GM18861 (cell line): Measurements from ENCODE around the gene HCK.
"Not testable (repeated sequence)": the region's sequence is repeated elsewhere in the genome, so short reads cannot be mapped to it uniquely, and the experiment has no call there.

Experiments used
- ATAC-seq: cut with Tn5 transposase; IDR thresholded peaks from one replicate; pipeline ENCODE4 v1.9.1; 2021; ENCODE audit not compliant: unreplicated experiment

Gene HCK

DNA sequence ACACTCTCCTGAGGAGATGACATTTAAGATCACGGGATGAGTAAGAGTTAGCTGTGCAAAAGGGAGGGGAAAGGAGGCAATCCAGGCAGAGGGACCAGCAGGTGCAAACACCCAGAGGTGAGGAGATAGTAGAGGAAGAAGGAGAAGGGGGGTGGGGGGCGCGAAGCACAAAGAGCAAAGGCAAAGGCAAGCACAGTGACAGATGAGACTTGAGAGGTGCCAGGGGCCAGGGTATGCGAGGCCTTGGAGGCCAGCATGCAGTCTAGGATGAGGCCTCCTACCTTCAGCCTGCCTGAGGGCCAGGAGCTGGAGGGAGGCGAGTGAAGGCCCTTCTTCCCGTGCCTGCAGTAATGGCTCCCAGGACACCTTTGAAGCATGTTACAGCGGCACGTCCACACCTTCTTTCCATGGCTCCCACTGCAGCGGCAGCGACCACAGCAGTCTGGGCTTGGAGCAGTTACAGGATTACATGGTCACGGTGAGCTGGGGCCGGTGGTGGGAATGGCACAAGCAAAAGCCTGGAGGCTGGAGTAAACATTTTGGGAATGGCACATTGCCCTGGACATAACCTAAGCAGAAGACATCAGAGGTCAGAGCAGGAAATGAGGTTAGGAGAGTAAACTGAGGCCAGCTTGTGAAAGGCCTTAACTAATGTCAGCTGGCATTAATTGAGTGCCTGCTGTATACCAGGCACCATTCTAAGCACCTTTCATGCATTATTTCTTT lies 23.2 kb upstream of the HCK start:
- no peak for ATAC-seq

DNA sequence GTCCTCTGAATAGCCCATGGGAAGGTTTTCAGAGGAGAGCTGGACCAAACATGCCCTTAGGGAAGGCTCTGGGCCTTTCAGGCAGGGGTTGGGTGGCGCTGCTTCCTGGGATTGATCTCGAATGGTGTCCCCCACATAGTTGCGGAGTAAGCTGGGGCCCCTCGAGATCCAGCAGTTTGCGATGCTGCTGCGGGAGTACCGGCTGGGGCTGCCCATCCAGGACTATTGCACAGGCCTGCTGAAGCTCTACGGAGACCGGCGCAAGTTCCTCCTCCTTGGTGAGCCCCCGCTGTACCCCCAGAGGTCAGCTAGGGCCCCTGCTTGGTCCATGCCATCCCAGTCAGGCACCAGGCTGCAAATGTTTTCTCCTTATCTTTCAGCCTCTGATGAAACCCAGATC lies 22.5 kb upstream of the HCK start:
- ATAC-seq: no peak

DNA sequence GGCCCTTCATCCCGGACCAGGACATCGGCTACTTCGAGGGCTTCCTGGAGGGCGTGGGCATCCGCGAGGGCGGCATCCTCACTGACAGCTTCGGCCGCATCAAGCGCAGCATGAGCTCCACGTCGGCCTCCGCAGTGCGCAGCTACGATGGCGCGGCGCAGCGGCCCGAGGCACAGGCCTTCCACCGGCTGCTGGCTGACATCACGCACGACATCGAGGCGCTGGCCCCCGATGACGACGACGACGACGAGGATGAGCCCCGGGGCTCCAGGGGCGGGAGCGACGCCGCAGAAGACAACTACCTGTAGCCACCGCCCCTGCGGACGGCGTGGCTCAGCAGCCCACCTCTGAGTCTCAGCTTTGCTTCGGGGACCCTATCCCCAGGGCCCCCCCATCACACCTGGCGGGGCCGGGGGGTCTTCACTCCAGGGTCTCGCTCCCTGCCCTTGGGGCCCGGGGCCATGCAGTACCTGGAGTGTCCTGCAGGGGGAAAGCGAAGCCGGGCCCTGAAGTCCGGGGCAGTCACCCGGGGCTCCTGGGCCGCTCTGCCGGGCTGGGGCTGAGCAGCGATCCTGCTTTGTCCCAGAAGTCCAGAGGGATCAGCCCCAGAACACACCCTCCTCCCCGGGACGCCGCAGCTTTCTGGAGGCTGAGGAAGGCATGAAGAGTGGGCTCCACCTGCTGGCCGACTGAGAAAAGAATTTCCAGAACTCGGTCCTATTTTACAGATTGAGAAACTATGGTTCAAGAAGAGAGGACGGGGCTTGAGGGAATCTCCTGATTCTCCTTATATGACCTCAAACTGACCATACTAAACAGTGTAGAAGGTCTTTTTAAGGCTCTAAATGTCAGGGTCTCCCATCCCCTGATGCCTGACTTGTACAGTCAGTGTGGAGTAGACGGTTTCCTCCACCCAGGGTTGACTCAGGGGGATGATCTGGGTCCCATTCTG lies 20.8 kb upstream of the HCK start:
- no peak for ATAC-seq

DNA sequence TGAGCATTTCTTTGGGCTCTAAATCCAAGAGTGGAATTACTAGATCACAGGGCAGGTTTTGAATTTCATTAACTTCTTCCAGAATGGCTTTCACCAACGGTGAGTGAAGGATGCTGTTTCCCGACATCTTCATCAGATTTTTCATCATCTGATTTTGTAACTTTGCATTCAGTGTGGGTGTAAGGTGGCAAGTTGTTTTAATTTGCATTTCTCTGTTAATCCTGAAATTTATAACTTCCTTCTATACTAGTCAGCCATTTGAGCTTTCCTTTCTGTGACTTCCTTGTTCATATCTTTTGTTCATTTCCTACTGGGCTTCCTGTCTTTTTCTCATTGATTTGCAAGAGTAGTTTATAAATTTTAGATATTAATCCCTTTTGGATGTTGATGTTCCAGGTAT lies 18.7 kb upstream of the HCK start:
- no peak for ATAC-seq

DNA sequence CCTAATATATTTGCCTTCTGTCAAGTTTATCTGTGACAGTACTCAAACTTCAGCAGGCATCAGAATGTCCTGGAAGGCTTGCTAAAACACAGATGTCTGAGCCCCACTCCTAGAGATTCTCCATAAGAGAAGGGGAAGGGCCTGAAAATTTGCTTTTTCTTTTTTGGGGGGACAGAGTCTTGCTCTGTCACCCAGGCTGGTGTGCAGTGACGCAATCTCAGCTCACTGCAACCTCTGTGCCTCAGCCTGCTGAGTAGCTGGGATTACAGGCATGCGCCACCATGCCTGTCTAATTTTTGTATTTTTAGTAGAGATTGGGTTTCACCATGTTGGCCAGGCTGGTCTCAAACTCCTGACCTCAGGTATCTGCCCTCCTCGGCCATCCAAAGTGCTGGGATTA lies 18.3 kb upstream of the HCK start:
- ATAC-seq: not testable (repeated sequence)

DNA sequence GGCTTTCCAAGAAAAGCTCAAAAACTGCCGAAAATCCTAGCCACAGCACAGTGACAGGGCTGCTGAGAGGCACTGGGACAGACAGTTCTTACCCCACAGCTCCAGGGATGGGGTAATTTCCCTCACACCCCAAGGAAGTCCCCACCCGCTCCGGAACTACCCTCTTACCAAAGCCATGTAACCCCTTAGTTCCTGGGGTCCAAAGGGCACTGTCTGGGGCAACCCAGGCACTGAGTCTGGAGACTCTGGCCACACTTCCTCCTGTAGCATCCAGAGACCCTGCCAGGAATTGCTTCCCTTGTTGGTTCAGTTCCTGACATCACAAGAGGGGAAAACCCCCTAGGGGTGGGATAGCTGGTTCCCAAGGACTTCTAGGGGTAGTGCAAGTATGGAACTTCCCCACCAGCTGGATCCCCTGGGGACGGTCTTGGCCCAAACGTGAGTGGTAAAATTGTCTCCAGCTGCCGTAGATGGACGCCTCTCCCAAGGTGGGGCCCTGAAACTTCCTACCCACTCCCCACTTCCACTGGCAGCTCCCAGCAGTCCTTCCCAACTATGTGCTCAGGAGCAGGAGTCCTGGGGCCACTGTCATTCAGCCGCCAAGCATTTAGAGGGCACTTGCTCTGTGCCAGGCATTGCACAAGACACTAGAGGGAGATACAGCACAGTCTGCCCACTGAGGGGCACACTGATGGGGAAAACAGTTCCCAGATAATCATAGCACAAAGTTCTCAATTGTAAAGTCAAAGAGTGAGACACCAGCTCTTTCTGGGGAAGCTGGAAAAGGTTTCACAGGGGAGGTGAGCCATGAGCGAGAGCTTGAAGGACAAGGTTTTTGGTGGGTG lies 17.2 kb upstream of the HCK start:
- ATAC-seq: no peak

DNA sequence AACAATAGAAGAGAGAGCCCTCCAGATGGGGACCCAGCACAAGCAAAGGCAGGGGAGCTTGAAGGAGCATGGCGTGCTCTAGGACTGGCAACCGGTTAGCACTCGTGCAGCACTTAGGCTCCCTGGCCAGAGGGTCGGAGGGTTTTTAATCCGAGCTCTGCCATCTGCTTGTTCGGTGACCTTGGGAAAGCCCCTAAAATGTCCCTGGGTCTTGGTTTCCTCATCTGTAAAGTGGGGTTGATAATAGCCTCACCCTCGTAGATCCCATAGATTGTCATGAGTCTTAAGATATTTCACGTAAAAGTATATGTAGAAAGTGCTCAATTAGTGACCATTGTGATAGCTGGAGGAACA lies 16.6 kb upstream of the HCK start:
- no peak for ATAC-seq

DNA sequence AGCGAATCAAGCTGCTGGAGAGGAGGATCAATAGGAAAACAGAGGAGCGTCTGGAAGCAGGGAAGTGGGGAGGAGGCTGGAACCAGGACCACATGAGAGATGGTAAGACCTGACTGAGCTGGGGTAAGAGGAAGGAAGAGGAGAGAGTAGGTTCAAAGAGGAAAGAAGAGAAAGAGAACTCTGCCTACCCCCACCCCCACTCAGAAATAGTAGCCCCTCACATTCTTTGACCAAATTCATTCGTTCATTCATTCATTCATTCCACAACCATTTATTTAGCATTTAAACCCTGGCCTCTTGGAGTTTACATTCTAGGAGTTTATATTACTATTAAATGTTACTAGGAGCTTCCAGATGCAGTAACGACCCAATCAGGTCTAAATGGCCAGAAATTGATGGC lies 15.8 kb upstream of the HCK start:
- ATAC-seq: no peak

DNA sequence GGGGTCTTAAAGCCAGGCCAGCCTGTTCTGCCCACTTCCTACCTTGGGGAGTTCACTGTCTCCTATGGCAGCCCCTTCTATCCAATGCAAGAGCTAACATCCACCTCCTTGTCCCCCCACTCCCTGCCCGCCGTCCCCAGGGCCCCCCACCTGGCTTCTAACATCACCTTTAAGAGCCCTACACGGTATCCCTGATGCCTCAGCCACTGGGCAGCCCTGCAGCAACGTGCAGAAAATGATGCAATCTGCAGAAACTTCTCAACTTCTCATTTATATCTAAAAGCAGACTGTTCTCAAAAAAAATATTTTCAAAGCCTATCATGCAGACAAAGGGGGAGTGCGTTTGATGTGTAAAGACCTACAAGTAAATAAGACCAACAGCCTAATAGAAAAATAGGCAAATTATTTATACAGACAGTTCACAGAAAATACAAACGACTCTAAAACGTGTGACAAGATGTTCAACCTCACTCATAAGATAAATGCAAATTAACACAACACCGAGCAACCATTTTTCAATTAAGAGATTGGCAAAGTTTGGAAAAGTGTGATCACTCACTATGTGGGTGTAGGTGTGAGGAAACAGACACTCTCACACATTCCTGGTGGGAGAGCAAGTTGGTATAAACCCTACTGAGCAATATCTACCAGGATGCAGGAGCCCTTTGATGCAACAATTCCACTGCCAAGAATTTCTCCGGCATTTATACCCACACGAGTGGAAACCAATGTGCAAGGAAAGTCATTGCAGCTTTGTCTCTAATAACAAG lies 15.1 kb upstream of the HCK start:
- ATAC-seq: no peak

DNA sequence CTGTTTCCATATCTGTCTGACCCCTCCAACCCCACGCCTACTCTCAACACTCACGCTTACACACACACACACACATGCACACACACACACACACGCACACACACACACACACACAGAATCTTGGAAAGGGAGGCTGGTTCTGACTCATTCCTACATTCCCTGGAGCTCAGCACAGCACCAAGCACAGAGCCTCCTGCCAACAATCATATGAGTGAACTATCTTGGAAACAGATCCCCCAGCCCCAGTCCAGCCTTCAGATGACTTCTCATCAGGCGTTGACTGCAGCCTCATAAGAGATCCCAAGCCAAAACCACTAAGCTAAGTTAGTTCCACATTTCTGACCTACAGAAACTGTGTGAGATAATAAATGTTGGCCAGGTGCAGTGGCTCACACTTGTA lies 14.1 kb upstream of the HCK start:
- no peak for ATAC-seq

DNA sequence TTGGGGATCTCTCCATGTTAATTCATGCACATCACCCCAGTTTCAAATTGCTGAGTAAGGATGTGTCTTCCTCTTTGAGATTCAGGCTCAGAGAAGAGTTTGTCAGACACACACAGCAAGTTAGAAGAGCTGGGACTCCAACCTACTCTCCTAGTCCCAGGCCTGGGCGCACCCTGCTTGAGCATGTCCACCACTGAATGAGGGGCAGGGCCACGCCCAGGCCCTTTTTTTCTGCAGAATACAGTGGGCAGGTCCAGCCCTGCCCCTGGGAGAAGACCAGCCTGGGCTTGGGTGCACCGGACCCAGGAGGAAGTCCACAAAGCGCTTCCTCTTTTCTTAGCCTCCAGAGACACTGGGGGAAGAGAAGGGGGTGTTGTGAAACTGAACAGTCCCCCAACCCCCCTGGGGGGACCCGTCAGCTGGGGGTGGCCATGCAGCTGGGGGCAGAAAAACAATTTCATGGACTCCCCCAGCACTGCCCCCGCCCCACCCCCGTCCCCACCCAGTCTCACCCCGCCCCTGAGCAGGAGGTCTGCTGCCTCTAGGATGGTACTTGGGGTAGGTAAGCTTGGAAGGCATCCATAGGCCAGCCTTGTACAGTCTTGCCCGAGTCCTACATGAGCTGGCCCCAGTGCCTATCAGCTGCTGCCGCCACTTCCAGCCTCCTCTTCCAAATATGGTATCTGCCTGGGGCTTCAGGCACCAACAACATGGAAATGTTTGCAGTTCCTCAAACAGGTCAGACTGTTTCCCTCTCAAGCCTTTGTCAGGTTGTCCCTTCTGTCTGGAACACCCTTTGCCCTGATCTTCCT lies 11.7 kb upstream of the HCK start:
- ATAC-seq: peak; percentile 68

DNA sequence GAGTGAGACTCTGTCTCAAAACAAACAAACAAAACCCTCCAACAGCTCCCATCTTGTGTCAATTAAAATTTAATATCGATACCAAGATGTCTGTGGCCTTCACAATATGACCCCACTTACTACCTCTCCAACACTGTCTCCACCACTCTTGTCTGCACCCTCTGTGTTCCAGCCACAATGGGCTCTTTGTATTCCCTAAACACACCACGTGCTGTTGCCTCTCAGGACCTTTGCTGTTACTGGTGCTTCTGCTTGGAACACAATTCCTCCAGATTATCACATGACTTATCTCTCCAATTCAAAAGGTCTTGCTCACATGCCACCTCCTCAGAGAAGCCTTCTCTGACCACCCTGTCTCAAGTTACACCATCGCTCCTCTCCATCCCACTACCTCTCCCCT lies 6.0 kb upstream of the HCK start:
- no peak for ATAC-seq

DNA sequence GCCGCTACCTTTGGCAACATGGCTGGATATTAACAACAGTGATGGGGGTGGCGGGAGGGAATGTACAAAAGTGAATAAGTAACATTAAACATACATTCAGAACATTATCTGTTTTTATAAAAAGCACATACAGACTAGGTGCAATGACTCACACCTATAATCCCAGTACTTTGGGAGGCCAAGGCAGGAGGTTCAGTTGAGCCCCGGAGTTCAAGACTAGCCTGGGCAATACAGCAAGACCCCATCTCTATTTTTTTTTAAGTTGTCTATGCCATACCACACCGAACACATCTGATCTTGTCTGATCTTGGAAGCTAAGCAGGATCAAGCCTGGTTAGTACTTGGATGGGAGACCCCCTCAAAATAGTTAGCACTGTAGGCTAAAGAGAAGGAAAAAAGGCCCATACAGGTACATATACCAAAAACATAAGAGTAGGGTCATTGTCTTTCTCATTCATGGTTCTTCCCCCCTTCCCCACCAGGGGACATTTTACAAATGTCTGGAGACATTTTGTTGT lies 1.7 kb upstream of the HCK start:
- ATAC-seq: no peak

DNA sequence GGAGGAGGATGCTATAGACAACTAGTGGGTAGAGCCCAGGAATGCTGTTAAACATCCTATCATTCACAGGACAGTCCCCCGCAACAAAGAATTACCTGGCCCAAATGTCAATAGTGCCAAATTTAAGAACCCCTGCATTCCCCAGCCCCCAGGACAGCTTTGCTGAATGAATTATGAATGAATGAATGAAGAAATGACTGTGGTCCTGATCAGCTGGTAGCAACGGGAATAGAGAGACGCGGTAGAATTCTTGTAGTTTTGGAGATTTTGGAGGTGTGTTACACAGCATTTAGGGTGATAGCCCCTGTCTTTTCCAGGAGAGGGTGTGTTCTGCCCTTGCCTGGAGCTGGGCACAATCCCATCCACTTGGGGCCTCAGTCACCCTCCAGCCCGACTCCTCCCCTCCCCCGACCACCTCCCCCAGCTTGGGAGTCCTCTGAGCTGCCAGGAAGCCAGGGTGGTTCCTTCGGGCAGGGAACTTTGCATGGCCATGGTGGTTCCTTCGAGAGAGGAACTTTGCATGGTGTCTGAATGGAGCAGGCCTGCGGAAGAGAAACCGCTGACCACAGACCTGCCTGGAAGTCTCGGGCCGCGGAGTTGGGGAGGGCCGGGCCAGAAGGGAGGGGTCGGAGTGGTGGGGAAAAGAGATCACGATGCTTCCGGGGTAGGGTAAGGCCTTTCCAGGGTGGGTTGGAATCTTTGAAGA lies 1.0 kb upstream of the HCK start:
- ATAC-seq: no peak

DNA sequence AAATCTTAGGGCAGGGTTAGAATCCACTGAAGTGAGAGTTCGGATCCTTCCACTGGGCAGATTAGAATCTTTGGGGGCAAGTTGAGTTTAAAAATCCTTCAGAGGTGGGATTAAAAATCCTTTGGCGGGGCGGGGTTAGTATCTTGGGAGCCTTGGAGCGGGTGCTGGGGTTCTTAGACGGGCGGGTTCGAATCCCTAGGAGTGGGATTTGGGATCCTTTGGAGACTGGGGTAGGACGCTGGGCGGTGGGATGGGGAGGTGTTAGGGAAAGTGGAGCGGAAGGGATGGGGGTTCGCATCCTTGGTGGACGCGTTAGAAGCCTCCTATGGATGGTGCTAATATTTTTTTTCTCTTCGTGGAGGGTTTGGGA lies 337 bp upstream of the HCK start:
- ATAC-seq: no peak

DNA sequence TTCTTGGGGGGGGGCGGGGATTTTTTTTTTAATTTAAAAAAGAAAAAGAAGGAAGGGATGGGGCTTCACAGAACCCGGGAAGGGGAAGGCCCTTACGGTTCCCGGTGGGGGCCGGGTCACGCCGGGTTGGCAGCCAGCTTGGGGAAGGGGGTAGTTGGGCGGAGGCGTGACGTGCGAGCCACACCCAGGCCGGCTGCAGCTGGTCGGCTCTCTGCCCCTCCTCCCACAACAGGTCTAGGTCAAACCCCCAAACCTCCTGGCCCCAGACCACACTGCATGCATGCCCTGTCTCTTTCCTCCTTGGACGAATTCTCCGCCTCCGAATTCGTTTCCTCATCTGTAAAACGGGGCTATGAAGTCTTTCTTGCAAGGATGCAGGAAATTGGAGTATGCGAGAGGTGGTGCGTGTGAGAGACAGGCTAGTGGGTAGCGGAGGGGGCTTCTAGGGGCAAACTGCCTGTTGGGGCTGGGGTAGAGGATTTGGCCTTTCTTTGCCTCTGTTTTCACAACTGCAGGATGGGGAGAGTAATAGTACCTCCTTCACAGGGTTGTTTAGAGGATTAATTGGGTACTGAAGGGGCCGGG lies 828 bp downstream of the HCK start:
- no peak for ATAC-seq

DNA sequence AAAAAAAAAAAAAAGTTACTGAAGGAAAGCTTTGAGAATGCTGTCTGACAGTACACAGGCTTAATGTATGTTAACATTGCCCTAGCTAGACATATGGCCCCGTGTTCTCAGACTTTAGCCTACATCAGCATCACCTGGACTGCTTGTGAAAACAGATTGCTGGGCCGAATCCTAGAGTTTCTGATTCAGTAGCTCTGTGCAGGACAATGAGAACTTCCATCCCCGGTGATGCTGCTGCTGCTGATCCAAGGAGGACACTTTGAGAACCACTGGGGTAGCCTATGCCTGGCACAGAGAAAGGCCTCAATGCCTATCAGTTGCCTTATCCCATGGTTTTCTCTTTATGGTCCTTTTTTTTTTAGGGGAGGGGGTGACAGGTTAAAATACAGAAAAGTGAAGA lies 1.6 kb downstream of the HCK start:
- ATAC-seq: no peak

DNA sequence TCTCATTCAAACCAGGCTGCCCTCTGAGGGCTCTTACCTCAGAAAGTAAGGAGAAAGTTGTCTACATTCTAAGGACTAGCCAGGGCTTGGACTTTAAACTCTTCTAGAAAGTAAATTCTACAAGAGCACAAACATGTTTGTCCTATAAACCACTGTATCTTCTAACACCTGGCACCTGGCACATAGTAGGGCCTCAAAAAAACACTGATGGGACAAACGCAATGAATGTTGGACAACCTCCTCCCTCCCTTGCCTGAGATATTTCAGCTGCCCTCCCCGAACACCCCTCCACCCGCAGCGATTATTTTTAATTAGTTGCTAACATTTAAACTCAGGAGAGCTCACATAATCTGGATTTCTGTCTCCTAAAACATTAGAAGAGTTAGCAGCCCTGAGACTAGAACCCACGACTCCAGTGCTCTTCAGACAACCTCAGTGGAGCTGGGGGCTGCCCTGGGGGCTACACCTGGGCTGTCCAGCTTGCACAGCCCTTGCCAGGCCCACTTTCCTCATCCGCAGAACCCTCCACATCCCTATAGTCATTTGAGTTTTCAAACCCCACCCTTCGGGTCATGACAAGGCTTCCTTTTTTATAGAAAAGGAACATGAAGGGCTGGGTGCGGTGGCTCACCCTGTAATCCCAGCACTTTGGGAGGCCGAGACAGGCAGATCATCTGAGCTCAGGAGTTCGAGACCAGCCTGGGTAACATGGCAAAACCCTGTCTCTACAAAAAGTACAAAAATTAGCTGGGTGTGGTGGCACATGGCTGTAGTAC lies 4.9 kb downstream of the HCK start:
- no peak for ATAC-seq
